Ishikawa (cell line): ENCODE data around the gene CCIN.

Source experiments
- CEBPB ChIP-seq: IDR thresholded peaks from 2 replicates; pipeline ENCODE4 v1.6.1; 2012
- CREB1 ChIP-seq: IDR thresholded peaks from 2 replicates; pipeline ENCODE4 v1.6.1; 2012; ENCODE audit warnings: low read depth
- EGR1 ChIP-seq: IDR thresholded peaks from 2 replicates; pipeline ENCODE4 v1.6.1; 2012
- EP300 ChIP-seq: IDR thresholded peaks from 2 replicates; pipeline ENCODE4 v1.6.1; 2012; ENCODE audit warnings: borderline replicate concordance
- FOXM1 ChIP-seq: IDR thresholded peaks from 2 replicates; pipeline ENCODE4 v1.6.1; 2012; ENCODE audit warnings: low read depth, borderline replicate concordance
- MAX ChIP-seq: IDR thresholded peaks from 2 replicates; pipeline ENCODE4 v1.6.1; 2012
- NFIC ChIP-seq: IDR thresholded peaks from 2 replicates; pipeline ENCODE4 v1.6.1; 2012
- RAD21 ChIP-seq: IDR thresholded peaks from 2 replicates; pipeline ENCODE4 v1.6.1; 2012; ENCODE audit warnings: low read depth
- REST ChIP-seq: IDR thresholded peaks from 2 replicates; pipeline ENCODE4 v1.6.1; 2012; ENCODE audit warnings: low read depth, mild to moderate bottlenecking
- TAF1 ChIP-seq: IDR thresholded peaks from 2 replicates; pipeline ENCODE4 v1.6.1; 2012; ENCODE audit warnings: low read depth, mild to moderate bottlenecking
- TCF12 ChIP-seq: IDR thresholded peaks from 2 replicates; pipeline ENCODE4 v1.6.1; 2012; ENCODE audit warnings: low read depth
- TEAD4 ChIP-seq: IDR thresholded peaks from 2 replicates; pipeline ENCODE4 v1.6.1; 2012
- YY1 ChIP-seq: IDR thresholded peaks from 2 replicates; pipeline ENCODE4 v1.6.1; 2012; ENCODE audit warnings: low read depth
- ZBTB7A ChIP-seq: IDR thresholded peaks from 2 replicates; pipeline ENCODE4 v1.6.1; 2012; ENCODE audit warnings: low read depth
- TF ChIP-seq, protein P1 (sequence below): IDR thresholded peaks from 2 replicates; pipeline ENCODE4 v1.6.1; 2012

The CCIN gene

DNA sequence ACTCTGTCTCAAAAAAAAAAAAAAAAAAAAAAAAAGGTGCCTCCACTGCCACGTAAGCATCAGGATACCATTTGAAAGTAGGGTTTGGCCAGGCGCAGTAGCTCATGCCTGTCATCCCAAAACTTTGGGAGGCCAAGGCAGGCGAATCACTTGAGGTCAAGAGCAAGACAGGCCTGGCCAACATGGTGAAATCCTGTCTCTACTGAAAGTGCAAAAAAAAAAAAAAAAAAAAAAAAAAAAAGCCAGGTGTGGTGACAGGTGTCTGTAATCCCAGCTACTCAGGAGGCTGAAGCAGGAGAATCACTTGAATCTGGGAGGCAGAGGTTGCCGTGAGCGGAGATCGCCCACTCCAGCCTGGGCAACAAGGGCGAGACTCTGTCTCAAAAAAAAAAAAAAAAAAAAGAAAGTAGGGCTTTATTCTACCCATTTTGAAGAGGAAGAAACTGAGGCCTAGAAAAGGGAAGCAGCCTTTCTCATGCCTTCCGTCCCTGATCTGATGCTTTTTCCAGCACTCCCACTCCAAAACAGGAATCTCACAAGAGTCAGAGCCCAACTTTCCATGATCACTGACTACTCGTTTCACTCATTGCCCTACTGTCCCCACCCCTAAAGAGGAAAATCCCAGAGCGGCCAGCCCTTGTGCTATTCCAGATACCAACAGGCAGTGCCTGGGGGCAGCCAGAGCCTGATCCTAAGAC is 16.3 kb upstream of the CCIN start:
- TF ChIP-seq CREB1 (no peak), MAX (no peak), TCF12 (no peak), EGR1 (no peak), EP300 (no peak), NFIC (no peak), RAD21 (no peak), FOXM1 (no peak), REST (no peak), CEBPB (no peak), TEAD4 (no peak), TAF1 (no peak), ZBTB7A (no peak), YY1 (no peak)
- TF ChIP-seq, protein P1, sequence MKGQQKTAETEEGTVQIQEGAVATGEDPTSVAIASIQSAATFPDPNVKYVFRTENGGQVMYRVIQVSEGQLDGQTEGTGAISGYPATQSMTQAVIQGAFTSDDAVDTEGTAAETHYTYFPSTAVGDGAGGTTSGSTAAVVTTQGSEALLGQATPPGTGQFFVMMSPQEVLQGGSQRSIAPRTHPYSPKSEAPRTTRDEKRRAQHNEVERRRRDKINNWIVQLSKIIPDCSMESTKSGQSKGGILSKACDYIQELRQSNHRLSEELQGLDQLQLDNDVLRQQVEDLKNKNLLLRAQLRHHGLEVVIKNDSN: no peak

DNA sequence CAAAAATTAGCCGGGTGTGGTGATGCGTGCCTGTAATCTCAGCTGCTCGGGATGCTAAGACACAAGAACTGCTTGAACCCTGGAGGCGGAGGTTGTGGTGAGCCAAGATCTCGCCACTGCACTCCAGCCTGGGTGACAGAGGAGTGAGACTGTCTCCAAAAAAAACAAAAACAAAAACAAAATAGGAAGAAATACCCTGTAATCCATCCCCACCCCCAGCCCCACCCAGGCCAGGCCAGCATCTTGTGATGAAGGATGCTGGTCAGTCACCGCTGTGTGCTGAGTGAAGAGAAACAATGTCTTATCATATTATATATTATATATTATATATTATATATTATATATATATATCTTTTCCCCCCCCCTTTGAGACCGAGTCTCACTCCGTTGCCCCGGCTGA is 15.4 kb upstream of the CCIN start:
- TF ChIP-seq MAX (no peak), EGR1 (no peak), YY1 (no peak), CEBPB (no peak), FOXM1 (no peak), TAF1 (no peak), EP300 (no peak), RAD21 (no peak), TEAD4 (no peak), NFIC (no peak), ZBTB7A (no peak), REST (no peak), TCF12 (no peak), CREB1 (no peak)
- TF ChIP-seq, protein P1: no peak

DNA sequence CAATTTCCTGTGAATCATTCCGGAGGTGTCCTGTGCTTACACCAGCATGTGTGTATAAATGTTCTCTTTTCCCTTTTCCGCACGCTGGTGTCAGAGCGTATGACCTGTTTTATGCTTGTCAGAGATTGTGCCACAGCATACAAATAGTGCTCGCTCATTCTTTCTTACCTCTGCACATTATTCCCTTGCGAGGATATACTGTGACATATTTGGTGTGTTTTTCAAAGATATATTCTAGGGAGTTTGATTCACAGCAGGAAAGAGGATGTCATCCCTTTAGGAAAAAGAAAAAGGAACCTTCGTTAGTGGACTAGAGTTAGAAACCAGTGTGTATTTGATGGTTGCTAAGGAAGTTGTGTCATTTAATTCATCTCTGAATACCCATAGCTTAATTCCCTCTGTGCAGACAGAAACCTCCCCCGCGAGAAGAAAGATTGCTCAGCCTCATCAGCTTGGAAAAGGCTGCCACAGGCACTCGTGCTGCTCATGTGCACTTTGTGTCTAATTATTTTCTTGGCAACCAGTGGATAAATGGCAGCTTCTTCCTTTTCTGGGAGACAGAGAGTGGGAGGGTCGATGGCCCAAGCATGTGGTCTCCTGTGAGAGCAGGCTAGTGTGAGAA is 14.7 kb upstream of the CCIN start:
- no peak for TF ChIP-seq TEAD4
- TF ChIP-seq NFIC: no peak
- no peak for TF ChIP-seq RAD21
- no peak for TF ChIP-seq REST
- no peak for TF ChIP-seq TAF1
- no peak for TF ChIP-seq EGR1
- no peak for TF ChIP-seq CREB1
- no peak for TF ChIP-seq MAX
- no peak for TF ChIP-seq ZBTB7A
- no peak for TF ChIP-seq TCF12
- TF ChIP-seq EP300: no peak
- TF ChIP-seq, protein P1: no peak
- TF ChIP-seq CEBPB: no peak
- no peak for TF ChIP-seq FOXM1
- no peak for TF ChIP-seq YY1
